Measurements from ENCODE around the gene BTBD9. TPM values are rescaled to one million over a fixed set of nuclear protein-coding genes. Genes with fewer than 3 reads are reported as not detected.

BTBD9 gene
- total and polyA plus RNA-seq, 2 experiments from 2014 or later = 8.4 to 10.1 TPM

- H3K27ac ChIP-seq = no peak overlapping the region
- no peaks in the 10 kb centered on the region for H3K36me3 ChIP-seq
- H3K27me3 ChIP-seq = no peaks in the 10 kb centered on the region
- H3K4me1 ChIP-seq (ENCODE audit: low read depth) = peaks cover 10% of the 10 kb centered on the region
- DNase-seq (ENCODE audit: low read depth in 1 of 2, low spot score in 1 of 2) = no peak
- no peaks in the 10 kb centered on the region for H3K9me3 ChIP-seq (ENCODE audit: low read depth)
- no peak for TF ChIP-seq CTCF (IDR thresholded peaks at IDR 0.05; ENCODE audit: low read depth, low read length)
- no peak overlapping the region for H3K4me3 ChIP-seq
Observed at GRCh38 chr6:38180586-38180985, 459.1 kb downstream of the BTBD9 start.

GRCh38 chr6:38179794-38180430, 459.8 kb downstream of the BTBD9 start:
- H3K27me3 ChIP-seq = no peaks in the 10 kb centered on the region
- H3K4me1 ChIP-seq (ENCODE audit: low read depth) = peaks cover 10% of the 10 kb centered on the region
- no peaks in the 10 kb centered on the region for H3K36me3 ChIP-seq
- no peak overlapping the region for H3K4me3 ChIP-seq
- H3K27ac ChIP-seq = no peak overlapping the region
- H3K9me3 ChIP-seq (ENCODE audit: low read depth) = no peaks in the 10 kb centered on the region
- no peak for TF ChIP-seq CTCF (IDR thresholded peaks at IDR 0.05; ENCODE audit: low read depth, low read length)
- no peak for DNase-seq (ENCODE audit: low read depth in 1 of 2, low spot score in 1 of 2)

- H3K4me1 ChIP-seq (ENCODE audit: low read depth) = peaks cover 10% of the 10 kb centered on the region
- H3K36me3 ChIP-seq = no peaks in the 10 kb centered on the region
- no peak overlapping the region for H3K27ac ChIP-seq
- TF ChIP-seq CTCF (IDR thresholded peaks at IDR 0.05; ENCODE audit: low read depth, low read length) = no peak
- H3K27me3 ChIP-seq = no peaks in the 10 kb centered on the region
- no peak for DNase-seq (ENCODE audit: low read depth in 1 of 2, low spot score in 1 of 2)
- no peak overlapping the region for H3K4me3 ChIP-seq
- H3K9me3 ChIP-seq (ENCODE audit: low read depth) = no peaks in the 10 kb centered on the region
Observed at GRCh38 chr6:38179300-38179699, 460.4 kb downstream of the BTBD9 start.

- peaks cover 10% of the 10 kb centered on the region for H3K4me1 ChIP-seq (ENCODE audit: low read depth)
- no peaks in the 10 kb centered on the region for H3K9me3 ChIP-seq (ENCODE audit: low read depth)
- no peak overlapping the region for H3K4me3 ChIP-seq
- H3K27ac ChIP-seq = no peak overlapping the region
- H3K27me3 ChIP-seq = no peaks in the 10 kb centered on the region
- H3K36me3 ChIP-seq = no peaks in the 10 kb centered on the region
- DNase-seq (ENCODE audit: low read depth in 1 of 2, low spot score in 1 of 2) = no peak
- no peak for TF ChIP-seq CTCF (IDR thresholded peaks at IDR 0.05; ENCODE audit: low read depth, low read length)
Observed at GRCh38 chr6:38178584-38178886, 461.2 kb downstream of the BTBD9 start.

- no peaks in the 10 kb centered on the region for H3K9me3 ChIP-seq (ENCODE audit: low read depth)
- TF ChIP-seq CTCF (IDR thresholded peaks at IDR 0.05; ENCODE audit: low read depth, low read length) = no peak
- H3K27ac ChIP-seq = no peak overlapping the region
- no peaks in the 10 kb centered on the region for H3K36me3 ChIP-seq
- peaks cover 10% of the 10 kb centered on the region for H3K4me1 ChIP-seq (ENCODE audit: low read depth)
- H3K4me3 ChIP-seq = no peak overlapping the region
- no peaks in the 10 kb centered on the region for H3K27me3 ChIP-seq
- DNase-seq (ENCODE audit: low read depth in 1 of 2, low spot score in 1 of 2) = no peak
Observed at GRCh38 chr6:38177882-38178583, 461.7 kb downstream of the BTBD9 start.
